ENCODE measurements around the gene NEUROD2.

DNA sequence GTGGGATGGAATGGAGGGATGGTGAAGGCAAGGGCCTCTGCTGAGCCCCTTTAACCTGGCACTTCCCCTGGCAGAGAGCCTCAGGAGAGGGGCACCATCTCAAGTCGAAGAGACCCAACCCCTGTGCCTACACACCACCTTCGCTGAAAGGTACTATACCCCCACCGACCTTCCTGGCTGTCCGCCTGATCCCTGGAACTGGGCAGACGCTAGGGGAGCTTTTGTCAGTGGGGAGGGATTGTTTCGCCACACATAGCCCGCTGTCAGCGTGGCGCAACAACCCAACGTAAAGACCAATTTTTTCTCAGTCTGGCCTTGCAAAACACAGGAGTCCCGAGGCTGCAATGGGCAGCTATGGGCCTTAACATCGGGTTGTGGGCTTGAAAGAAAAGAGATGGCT is 22.2 kb upstream of the NEUROD2 start:
- TF ChIP-seq, protein P1, sequence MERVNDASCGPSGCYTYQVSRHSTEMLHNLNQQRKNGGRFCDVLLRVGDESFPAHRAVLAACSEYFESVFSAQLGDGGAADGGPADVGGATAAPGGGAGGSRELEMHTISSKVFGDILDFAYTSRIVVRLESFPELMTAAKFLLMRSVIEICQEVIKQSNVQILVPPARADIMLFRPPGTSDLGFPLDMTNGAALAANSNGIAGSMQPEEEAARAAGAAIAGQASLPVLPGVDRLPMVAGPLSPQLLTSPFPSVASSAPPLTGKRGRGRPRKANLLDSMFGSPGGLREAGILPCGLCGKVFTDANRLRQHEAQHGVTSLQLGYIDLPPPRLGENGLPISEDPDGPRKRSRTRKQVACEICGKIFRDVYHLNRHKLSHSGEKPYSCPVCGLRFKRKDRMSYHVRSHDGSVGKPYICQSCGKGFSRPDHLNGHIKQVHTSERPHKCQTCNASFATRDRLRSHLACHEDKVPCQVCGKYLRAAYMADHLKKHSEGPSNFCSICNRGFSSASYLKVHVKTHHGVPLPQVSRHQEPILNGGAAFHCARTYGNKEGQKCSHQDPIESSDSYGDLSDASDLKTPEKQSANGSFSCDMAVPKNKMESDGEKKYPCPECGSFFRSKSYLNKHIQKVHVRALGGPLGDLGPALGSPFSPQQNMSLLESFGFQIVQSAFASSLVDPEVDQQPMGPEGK (CRISPR knock-in tag; IDR thresholded peaks at IDR 0.05; ENCODE audit: borderline replicate concordance): no peak
- no peak for TF ChIP-seq RARB (CRISPR knock-in tag; IDR thresholded peaks at IDR 0.05)
- no peak for TF ChIP-seq ESRRG (CRISPR knock-in tag; IDR thresholded peaks at IDR 0.05)
- no peak for TF ChIP-seq OSR1 (CRISPR knock-in tag; IDR thresholded peaks at IDR 0.05)
- TF ChIP-seq ARNTL (CRISPR knock-in tag; IDR thresholded peaks at IDR 0.05; ENCODE audit: borderline replicate concordance, low read depth): no peak
- TF ChIP-seq ZFP3 (CRISPR knock-in tag; IDR thresholded peaks at IDR 0.05): no peak
- TF ChIP-seq GLIS3 (CRISPR knock-in tag; IDR thresholded peaks at IDR 0.05): no peak
- no peak for TF ChIP-seq TSHZ2 (CRISPR knock-in tag; IDR thresholded peaks at IDR 0.05)
- TF ChIP-seq TCF4 (CRISPR knock-in tag; IDR thresholded peaks at IDR 0.05; ENCODE audit: borderline replicate concordance): no peak
- no peak for TF ChIP-seq ZNF70 (CRISPR knock-in tag; IDR thresholded peaks at IDR 0.05)
- TF ChIP-seq CREB5 (CRISPR knock-in tag; IDR thresholded peaks at IDR 0.05; ENCODE audit: low read depth): no peak
- TF ChIP-seq BACH2 (CRISPR knock-in tag; IDR thresholded peaks at IDR 0.05; ENCODE audit: borderline replicate concordance): no peak
- no peak for TF ChIP-seq SNAI2 (CRISPR knock-in tag; IDR thresholded peaks at IDR 0.05)
- TF ChIP-seq ISL1 (CRISPR knock-in tag; IDR thresholded peaks at IDR 0.05): no peak
